Activated T-helper 1 cell treated with anti-CD3 and anti-CD28 coated beads, Interleukin-12 subunit alpha, Interleukin-12 subunit beta, Interleukin-2, Interleukin-4 antibody, amounts not matched to agents 30 ng/mL and 10 ng/mL and 1 ng/mL, durations not matched to agents 14 hours and 24 hours and 36 hours (primary cell): Measurements from ENCODE around the gene PPP2CA. TPM values are rescaled to one million over a fixed set of nuclear protein-coding genes. Genes with fewer than 3 reads are reported as not detected.

Experiments
- DNase-seq: peaks from one replicate; pipeline ENCODE4 v3.0.0; 2021; ENCODE audit warnings: low spot score
- H3K27ac Mint-ChIP-seq: one replicate; pipeline ENCODE4 v1.8.0; 2021; ENCODE audit warnings: mild to moderate bottlenecking, mixed read lengths
- H3K27me3 Mint-ChIP-seq: one replicate; pipeline ENCODE4 v1.8.0; 2022; ENCODE audit warnings: mild to moderate bottlenecking, moderate library complexity, mixed read lengths; ENCODE audit not compliant: insufficient read depth
- H3K36me3 Mint-ChIP-seq: one replicate; pipeline ENCODE4 v1.8.0; 2021; ENCODE audit warnings: low read depth, mixed read lengths
- H3K4me1 Mint-ChIP-seq: one replicate; pipeline ENCODE4 v1.8.0; 2021; ENCODE audit warnings: low read depth, mixed read lengths
- H3K4me3 Mint-ChIP-seq: one replicate; pipeline ENCODE4 v1.8.0; 2021; ENCODE audit warnings: mild to moderate bottlenecking, moderate library complexity, mixed read lengths
- H3K9me3 Mint-ChIP-seq: one replicate; pipeline ENCODE4 v1.8.0; 2021; ENCODE audit warnings: mixed read lengths
- intact Hi-C: fragments of 100-400 bp; cut with micrococcal nuclease; formaldehyde crosslinking; loops from one replicate; pipeline ENCODE4 v1.15.1; 2024
- total RNA-seq: library from RNA; stranded (reverse); gene quantifications from 2 replicates; pipeline ENCODE4 v1.2.3, GENCODE V29; 2022

Gene PPP2CA
- total RNA-seq, 1 donor from 2014 or later, result 181 TPM

DNA sequence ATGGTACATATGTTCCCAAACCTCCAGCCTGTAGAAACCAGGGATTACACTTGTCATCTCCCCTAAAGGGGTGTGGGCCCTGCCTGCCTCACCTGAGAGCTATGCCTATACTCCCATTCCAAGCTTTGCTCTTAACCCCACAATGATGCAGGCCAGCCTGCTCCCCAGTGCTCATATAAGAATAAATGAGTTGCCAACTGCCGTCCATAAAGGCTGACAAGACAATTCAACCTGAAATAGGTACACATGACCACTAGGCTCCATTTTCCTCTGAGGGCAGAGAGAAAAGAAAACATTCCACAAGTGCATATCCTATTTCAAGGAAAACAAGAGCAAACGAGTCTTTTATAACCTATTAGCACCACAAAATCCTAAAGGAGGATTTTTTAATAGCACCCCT, 77.6 kb downstream of the PPP2CA start:
- no peak overlapping the region for H3K4me3 Mint-ChIP-seq
- no peak for DNase-seq
- H3K4me1 Mint-ChIP-seq, result peaks cover 36% of the 10 kb centered on the region
- no peak overlapping the region for H3K27ac Mint-ChIP-seq
- intact Hi-C loops, result no loop called here
- no peaks in the 10 kb centered on the region for H3K27me3 Mint-ChIP-seq
- no peaks in the 10 kb centered on the region for H3K9me3 Mint-ChIP-seq
- H3K36me3 Mint-ChIP-seq, result peaks cover 42% of the 10 kb centered on the region

DNA sequence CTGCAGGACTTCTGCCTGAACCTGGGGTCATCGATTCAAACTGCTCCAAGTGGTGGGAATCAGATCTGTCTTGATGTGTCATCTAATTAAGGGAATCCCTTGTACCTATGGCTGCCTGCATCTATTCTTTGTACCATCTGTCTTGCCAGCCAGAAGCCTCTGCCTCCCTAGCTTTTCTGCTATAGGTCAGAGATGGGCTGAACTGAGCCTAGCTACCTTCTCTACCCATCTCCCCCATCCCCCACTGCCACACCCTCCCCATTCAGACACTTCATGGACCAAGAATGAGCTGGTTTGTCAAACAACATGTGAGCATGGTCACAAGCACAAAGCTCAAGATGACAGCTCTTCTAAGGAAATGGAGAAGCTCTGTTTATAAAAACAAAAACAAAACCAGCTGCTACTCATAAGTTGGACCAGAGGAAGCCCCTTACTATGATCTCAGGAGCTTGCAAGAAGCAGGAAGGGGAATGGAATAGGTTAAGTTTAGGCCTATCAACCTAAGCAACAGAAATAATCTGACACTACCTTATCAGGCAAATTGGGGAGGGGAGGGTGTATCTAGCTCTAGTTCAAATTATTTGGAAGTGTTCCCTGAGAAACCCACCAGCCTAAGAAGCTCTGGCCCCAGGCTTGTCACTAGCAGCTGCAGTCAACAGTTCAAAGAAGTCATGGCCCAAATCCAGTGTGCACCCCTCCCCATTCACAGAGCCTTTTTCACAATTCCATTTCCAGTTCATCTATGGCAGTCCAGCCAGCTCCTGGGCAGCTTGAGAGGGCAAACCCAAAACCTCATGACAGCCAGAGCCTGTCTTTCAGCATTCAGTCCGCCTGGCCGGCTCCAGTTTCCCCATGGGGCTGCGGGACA, 79.0 kb downstream of the PPP2CA start:
- Mint-ChIP-seq H3K4me1 (peaks cover 32% of the 10 kb centered on the region), H3K27me3 (no peaks in the 10 kb centered on the region), H3K4me3 (no peak overlapping the region), H3K9me3 (no peaks in the 10 kb centered on the region), H3K27ac (no peak overlapping the region), H3K36me3 (peaks cover 42% of the 10 kb centered on the region)
- intact Hi-C loops, result loop anchor here (1.0 kb wide), 2 partner anchors 108 to 121 kb away; no protein-coding TSS in a partner anchor
- no peak for DNase-seq

DNA sequence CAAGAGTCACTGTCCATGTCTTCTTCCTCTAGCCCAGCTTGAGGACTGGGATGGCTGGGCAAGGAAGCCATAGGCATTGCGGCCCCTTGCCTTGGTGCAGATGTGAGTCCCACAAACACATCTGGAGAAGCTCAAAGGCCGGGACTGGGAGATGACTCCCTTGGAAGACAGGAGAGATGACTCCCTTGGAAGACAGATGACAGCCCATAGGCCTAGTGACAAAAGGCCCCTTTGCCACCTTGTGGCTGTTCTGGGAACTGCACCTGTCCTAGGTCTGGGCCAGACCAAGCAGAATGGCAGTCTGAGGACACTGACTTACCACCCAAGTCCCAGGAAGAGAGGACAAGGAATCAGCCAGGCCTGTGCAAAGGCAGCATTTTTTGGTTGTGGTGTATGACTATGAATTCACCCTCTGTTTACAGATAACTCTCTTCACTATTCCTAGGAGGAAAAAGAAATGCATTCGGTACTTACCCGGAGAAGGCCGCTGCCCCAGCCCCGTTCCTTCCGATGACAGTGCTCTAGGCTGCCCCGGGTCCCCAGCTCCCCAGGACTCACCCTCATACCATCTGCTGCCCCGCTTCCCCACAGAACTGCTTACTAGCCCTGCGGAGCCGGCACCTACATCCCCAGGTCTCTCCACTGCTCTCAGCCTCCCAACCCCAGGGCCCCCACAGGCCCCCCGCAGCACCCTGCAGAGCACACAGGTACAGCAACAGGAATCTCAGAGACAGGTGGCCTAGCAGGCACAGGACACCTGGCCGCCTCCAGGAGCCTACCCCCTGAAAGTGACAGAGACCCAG, 79.9 kb downstream of the PPP2CA start:
- H3K9me3 Mint-ChIP-seq, result no peaks in the 10 kb centered on the region
- H3K4me3 Mint-ChIP-seq, result no peak overlapping the region
- H3K4me1 Mint-ChIP-seq, result peaks cover 36% of the 10 kb centered on the region
- intact Hi-C loops, result loop anchor here (1.0 kb wide), 3 partner anchors 32 to 120 kb away; partner anchors contain the start of gene TCF7
- H3K27ac Mint-ChIP-seq, result peak overlapping the region; percentile 19
- peak; percentile 67 for DNase-seq
- no peaks in the 10 kb centered on the region for H3K27me3 Mint-ChIP-seq
- H3K36me3 Mint-ChIP-seq, result peaks cover 44% of the 10 kb centered on the region

DNA sequence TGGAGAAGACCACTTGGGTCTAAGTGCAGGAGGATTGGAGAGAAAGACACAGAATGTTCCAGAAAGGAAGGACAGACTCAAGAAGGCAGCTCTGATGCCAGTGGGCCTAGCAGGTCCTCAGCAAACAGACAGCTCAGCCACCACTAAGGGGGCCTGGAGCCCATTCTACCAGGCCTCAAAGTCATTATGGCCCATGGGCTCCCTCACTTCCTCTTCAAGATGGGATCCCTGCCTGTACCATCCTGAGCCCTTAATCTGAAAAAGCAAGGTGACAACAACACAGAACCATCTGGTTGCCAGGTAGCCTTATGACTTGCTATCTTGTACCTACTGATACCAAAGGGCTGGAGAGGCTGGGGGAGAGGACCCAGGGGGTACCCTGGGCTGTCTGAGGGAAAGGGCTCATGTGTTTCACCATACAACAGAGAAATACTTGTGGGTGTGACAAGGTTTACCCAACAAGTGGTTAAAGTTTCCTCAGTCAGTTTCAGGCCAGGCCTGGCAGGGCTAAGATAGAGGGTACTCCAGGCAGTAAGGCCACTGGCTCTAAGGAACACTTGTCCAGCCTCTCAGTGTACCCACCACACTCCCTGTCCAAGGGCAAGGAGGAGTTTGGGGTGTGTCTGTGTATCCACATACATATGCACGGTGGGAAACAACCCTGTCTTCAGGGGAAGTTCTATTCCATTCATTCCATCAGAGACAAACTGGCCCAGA, 80.7 kb downstream of the PPP2CA start:
- H3K9me3 Mint-ChIP-seq, result no peaks in the 10 kb centered on the region
- H3K27ac Mint-ChIP-seq, result peak overlapping the region; percentile 54
- H3K36me3 Mint-ChIP-seq, result peaks cover 41% of the 10 kb centered on the region
- H3K27me3 Mint-ChIP-seq, result no peaks in the 10 kb centered on the region
- intact Hi-C loops, result loop anchor here (1.0 kb wide), 1 partner anchor 31 kb away; the partner anchor contains the start of gene TCF7
- H3K4me1 Mint-ChIP-seq, result peaks cover 36% of the 10 kb centered on the region
- no peak for DNase-seq
- H3K4me3 Mint-ChIP-seq, result no peak overlapping the region

Other genes starting within 250 kb of the PPP2CA start
- 440 and 442 TPM in 2 replicates for gene VDAC1, start 221.1 kb downstream of the PPP2CA start, total RNA-seq
- 76.3 and 77.2 TPM in 2 replicates for gene TCF7, start 111.4 kb downstream of the PPP2CA start, total RNA-seq
- 259 and 265 TPM in 2 replicates for gene SKP1, start 49.1 kb downstream of the PPP2CA start, total RNA-seq
- 0.67 and 1.5 TPM in 2 replicates for gene CDKL3, start 141.1 kb upstream of the PPP2CA start, total RNA-seq
- gene UBE2B, start 145.5 kb upstream of the PPP2CA start, total RNA-seq, result 98.9 and 108 TPM in 2 replicates
- gene CDKN2AIPNL, start 185.8 kb upstream of the PPP2CA start, total RNA-seq, result 33.6 and 35.6 TPM in 2 replicates